PC-3 (cell line): ENCODE measurements around the gene COMMD6.

Experiments used
- EZH2phosphoT487 ChIP-seq: fragments of 300-600 bp; sonication (generic); IDR thresholded peaks from 2 replicates; pipeline ENCODE4 v1.6.1; 2018; ENCODE audit warnings: mild to moderate bottlenecking, antibody characterized with exemption, low read length, borderline replicate concordance
- TF ChIP-seq, protein P1 (sequence below): fragments of 300-600 bp; sonication (generic); conservative IDR thresholded peaks from 2 replicates; pipeline ENCODE4 v1.5.1; 2017; ENCODE audit warnings: antibody characterized with exemption, low read depth, mild to moderate bottlenecking, low read length

DNA sequence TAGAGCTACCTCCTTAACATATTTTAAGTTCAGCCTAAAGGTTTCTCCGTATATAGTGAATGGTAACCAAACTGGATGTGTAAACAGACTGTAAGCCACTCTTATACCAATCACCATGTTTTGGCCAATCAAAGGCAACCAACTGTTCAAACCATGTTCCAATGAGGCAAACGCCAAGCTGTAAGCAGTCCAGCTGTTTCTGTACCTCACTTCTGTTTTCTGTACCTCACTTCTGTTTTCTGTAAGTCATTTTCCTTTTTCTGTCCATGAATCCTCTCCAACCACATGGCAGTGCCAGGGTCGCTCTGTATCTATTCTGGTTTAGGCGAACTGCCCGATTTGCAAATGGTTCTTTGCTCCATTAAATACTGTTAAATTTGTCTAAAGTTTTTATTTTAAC, 24.4 kb downstream of the COMMD6 start:
- TF ChIP-seq, protein P1, sequence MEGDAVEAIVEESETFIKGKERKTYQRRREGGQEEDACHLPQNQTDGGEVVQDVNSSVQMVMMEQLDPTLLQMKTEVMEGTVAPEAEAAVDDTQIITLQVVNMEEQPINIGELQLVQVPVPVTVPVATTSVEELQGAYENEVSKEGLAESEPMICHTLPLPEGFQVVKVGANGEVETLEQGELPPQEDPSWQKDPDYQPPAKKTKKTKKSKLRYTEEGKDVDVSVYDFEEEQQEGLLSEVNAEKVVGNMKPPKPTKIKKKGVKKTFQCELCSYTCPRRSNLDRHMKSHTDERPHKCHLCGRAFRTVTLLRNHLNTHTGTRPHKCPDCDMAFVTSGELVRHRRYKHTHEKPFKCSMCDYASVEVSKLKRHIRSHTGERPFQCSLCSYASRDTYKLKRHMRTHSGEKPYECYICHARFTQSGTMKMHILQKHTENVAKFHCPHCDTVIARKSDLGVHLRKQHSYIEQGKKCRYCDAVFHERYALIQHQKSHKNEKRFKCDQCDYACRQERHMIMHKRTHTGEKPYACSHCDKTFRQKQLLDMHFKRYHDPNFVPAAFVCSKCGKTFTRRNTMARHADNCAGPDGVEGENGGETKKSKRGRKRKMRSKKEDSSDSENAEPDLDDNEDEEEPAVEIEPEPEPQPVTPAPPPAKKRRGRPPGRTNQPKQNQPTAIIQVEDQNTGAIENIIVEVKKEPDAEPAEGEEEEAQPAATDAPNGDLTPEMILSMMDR: no peak
- no peak for TF ChIP-seq EZH2phosphoT487
